Measurements from ENCODE around the gene SH3BP2. TPM values are rescaled to one million over a fixed set of nuclear protein-coding genes. Genes with fewer than 3 reads are reported as not detected.

The SH3BP2 gene
- total RNA-seq, 1 donor from 2014 or later: 39.2 TPM

DNA sequence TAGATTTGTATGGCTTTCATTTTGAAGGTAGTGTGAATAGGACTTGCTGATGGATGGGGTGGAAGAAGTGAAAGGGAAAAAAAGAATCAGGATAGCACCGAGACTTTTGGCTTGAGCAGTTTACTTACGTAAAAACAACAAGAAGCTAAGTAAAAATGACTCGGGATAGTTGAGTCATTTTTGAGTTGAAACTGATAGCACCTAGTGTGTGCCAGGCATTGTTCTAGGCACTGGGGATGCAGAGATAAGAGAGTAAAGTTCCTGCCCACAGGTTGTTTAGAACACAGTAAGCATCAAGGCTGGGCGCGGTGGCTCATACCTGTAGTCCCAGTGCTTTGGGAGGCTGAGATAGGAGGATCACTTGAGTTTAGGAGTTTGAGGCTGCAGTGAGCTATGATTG lies 85.5 kb downstream of the SH3BP2 start:
- DNase-seq: no peak

DNA sequence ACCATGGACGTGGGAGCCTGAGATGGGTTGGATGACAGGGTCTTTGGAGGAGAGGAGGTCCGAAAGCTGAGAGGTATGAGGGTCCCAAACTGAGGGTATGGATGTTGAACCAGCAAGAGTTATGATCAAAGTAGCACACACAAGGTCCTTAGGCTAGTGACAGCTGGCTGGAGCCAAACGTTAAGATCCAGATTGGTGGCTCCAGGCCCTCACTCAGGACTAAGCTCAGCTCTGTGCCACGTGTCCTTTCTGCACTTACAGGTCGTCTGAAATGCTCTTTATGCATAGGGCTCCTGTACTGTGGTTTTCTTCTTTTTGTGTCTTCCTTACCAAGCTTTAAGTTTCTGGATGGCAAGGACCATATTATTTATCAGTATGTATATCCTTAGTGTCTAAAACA lies 86.1 kb downstream of the SH3BP2 start:
- DNase-seq: no peak

DNA sequence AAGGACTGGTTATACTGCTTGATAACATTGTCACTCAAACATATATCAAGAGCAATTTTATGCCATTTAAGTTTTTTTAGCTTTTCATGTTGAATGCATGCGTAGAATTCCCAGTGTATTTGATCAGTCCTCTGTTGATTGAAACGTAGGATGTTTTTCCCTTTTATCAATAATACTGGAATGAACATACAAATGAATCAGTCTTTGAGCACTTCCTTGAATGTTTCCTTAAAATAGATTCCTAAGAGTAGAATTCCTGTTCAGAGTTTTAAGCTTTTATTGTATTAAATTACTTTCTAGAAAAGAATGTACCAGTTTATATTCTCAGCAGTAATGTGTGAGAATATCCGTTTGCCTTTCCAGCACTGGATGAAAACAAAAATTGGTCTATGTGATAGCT lies 88.5 kb downstream of the SH3BP2 start:
- DNase-seq: no peak

DNA sequence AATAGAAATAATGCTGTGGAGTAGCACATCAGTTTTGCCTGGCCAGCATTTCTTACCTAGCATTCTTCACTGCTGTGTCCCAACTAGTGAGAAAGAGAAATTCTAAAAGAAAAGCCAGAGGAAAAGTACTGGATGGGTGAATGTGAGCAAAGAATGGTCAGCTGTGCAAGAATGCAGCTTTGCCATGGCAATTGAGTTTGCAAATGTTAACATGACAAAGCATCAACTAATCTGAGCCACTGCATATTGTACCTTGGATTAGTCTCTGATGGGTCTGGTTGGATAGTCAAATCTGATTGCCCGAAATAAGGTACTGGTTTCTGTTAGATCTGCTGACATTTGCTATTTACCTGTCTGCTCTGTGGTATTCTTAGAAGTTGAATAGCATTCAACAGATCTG lies 89.5 kb downstream of the SH3BP2 start:
- no peak for DNase-seq

DNA sequence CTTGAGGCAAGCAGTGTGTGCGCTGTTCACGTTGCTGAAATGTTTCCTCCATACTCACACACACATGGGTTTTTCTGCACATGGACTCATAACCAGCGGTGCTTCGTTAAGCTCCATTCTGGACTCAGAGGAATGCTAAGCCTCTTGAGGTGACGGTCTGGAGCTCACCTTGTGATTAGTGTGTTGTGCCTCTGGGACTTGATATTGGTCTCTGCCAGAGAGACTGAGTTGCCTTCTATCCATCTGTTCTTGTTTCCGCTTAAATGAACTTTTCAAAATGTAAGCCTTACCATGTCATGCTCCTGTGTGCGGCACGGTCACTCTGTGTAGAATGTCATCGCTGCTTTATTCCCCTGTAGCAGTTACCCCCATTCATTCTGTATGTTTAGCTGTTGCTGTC lies 93.3 kb downstream of the SH3BP2 start:
- no peak for DNase-seq

DNA sequence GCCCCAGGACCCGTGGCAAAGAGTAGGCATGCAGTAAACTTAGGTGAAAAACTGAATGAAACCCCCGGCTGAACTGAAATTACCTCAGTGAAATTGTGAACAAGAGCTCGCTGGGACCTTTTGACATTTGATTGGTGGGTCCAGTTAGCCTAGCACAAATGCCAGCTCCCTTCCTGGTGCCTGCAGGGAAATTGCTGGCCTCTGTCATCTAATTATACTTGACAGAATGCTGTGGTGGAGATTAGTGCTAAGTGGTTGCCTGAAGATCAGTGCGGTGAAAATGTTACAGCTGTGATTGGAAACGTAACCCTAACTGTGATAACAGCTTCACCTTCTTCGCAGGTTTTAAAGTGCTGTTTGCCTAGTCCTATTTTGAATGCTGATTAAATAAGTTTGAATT lies 93.7 kb downstream of the SH3BP2 start:
- DNase-seq: no peak

DNA sequence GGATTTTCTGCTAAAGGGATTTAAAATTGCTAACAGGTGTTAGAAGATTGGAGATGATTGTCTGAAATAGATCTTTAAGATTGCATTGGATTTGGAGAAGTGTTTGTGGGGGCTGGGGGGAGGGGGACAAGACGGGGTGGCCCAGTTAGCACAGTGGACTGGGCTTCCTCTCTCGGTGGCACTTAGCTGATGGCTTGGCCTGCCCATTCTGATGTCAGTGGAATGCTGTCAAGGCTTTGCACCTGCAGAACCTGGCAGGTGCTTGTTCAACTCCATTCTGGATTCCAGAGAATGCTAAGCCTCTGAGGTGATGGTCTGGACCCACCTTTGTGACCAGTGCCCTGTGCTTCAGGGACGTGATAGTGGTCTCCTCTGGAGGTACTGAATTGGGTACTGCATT lies 94.5 kb downstream of the SH3BP2 start:
- no peak for DNase-seq

DNA sequence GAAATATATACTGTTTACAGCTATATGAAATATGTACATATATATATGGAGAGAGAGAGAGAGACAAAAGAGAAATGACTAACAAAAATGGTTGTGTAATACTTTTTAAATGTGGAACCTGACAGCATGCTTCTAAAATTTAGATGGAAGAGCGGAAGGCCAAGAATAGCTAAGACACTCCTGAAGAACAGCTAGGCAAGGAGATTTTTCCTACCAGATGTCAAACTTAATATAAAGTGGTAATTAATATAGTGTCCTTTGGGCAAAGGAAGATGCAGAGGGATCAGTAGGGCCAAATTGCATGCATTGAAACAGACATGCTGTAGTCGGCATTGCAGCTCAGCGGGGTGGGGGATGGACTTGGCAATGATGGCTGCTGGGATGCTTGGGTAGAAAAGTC lies 96.0 kb downstream of the SH3BP2 start:
- DNase-seq: no peak

Other genes with a start within 250 kb of the SH3BP2 start
- gene TNIP2, start 36.7 kb upstream of the SH3BP2 start, total RNA-seq: 20.7 TPM
- 199 TPM for gene ADD1, start 50.8 kb downstream of the SH3BP2 start, total RNA-seq
- 16.6 TPM for gene NOP14, start 170.3 kb downstream of the SH3BP2 start, total RNA-seq
- gene GRK4, start 170.5 kb downstream of the SH3BP2 start, total RNA-seq: 7.4 TPM